ENCODE measurements around the gene HDDC3.

DNA sequence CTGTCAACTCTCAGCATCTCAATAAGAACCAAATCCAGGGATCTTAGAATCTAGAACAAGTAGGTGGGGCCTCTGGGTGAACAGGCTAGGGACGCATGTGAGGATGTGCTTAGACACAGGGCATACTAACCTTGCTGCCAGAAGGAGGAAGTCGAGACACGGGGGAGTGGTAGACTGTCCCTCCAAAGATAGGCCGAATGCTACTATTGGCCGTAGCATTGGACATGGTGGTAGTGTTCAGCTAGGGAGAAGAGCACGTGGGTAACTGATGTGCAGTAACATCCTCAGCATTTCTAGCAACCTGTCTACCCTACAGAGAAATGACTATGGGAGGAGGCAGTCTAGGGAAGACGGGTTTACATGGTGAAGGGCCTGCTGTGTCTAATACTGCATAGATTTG, 37.9 kb upstream of the HDDC3 start:
- TF ChIP-seq, protein P1, sequence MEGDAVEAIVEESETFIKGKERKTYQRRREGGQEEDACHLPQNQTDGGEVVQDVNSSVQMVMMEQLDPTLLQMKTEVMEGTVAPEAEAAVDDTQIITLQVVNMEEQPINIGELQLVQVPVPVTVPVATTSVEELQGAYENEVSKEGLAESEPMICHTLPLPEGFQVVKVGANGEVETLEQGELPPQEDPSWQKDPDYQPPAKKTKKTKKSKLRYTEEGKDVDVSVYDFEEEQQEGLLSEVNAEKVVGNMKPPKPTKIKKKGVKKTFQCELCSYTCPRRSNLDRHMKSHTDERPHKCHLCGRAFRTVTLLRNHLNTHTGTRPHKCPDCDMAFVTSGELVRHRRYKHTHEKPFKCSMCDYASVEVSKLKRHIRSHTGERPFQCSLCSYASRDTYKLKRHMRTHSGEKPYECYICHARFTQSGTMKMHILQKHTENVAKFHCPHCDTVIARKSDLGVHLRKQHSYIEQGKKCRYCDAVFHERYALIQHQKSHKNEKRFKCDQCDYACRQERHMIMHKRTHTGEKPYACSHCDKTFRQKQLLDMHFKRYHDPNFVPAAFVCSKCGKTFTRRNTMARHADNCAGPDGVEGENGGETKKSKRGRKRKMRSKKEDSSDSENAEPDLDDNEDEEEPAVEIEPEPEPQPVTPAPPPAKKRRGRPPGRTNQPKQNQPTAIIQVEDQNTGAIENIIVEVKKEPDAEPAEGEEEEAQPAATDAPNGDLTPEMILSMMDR (IDR thresholded peaks at IDR 0.05): no peak
- TF ChIP-seq, protein P2, sequence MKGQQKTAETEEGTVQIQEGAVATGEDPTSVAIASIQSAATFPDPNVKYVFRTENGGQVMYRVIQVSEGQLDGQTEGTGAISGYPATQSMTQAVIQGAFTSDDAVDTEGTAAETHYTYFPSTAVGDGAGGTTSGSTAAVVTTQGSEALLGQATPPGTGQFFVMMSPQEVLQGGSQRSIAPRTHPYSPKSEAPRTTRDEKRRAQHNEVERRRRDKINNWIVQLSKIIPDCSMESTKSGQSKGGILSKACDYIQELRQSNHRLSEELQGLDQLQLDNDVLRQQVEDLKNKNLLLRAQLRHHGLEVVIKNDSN (IDR thresholded peaks at IDR 0.05; ENCODE audit: borderline replicate concordance, low read depth): no peak
- TF ChIP-seq POLR2AphosphoS5 (IDR thresholded peaks at IDR 0.05; ENCODE audit: low read depth, low read length) (no peak), YY1 (IDR thresholded peaks at IDR 0.05; ENCODE audit: low read depth) (no peak), GABPA (IDR thresholded peaks at IDR 0.05; ENCODE audit: low read depth) (no peak), MEF2A (IDR thresholded peaks at IDR 0.05; ENCODE audit: borderline replicate concordance, low read depth) (no peak)

Data from SK-N-SH (cell line).